ENCODE results near the gene MEF2D.

The MEF2D gene

GRCh38 chr1:156500543-156500792, at the start of gene MEF2D:
TSS of gene MEF2D (minus strand) at chr1:156500775. CDS start at chr1:156483292, 17,483 bp downstream.
- DNase-seq: no peak

- no peak for DNase-seq
Measured at GRCh38 chr1:156550346-156550745, 49.8 kb upstream of the MEF2D start.

- DNase-seq: no peak
Measured at GRCh38 chr1:156549831-156550230, 49.3 kb upstream of the MEF2D start.

- no peak for DNase-seq
Measured at GRCh38 chr1:156549390-156549789, 48.8 kb upstream of the MEF2D start.

- DNase-seq: no peak
Measured at GRCh38 chr1:156547982-156548381, 47.4 kb upstream of the MEF2D start.

GRCh38 chr1:156547434-156547833, 46.9 kb upstream of the MEF2D start:
- no peak for DNase-seq

- DNase-seq: no peak
Measured at GRCh38 chr1:156546267-156546666, 45.7 kb upstream of the MEF2D start.

- DNase-seq: no peak
Measured at GRCh38 chr1:156544592-156545102, 44.1 kb upstream of the MEF2D start.

GRCh38 chr1:156543066-156543465, 42.5 kb upstream of the MEF2D start:
- DNase-seq: no peak

- DNase-seq: no peak
Measured at GRCh38 chr1:156540955-156541354, 40.4 kb upstream of the MEF2D start.

- DNase-seq: no peak
Measured at GRCh38 chr1:156539818-156540355, 39.3 kb upstream of the MEF2D start.

GRCh38 chr1:156538711-156539440, 38.3 kb upstream of the MEF2D start:
- no peak for DNase-seq

GRCh38 chr1:156537027-156537426, 36.5 kb upstream of the MEF2D start:
- DNase-seq: no peak

- no peak for DNase-seq
Measured at GRCh38 chr1:156534424-156535060, 34.0 kb upstream of the MEF2D start.

GRCh38 chr1:156533568-156534220, 33.1 kb upstream of the MEF2D start:
- no peak for DNase-seq

- DNase-seq: no peak
Measured at GRCh38 chr1:156532374-156532773, 31.8 kb upstream of the MEF2D start.

- no peak for DNase-seq
Measured at GRCh38 chr1:156530006-156530405, 29.4 kb upstream of the MEF2D start.

GRCh38 chr1:156528875-156529425, 28.4 kb upstream of the MEF2D start:
- DNase-seq: no peak

- no peak for DNase-seq
Measured at GRCh38 chr1:156528231-156528630, 27.7 kb upstream of the MEF2D start.

GRCh38 chr1:156527584-156527983, 27.0 kb upstream of the MEF2D start:
- DNase-seq: no peak

GRCh38 chr1:156525856-156526489, 25.4 kb upstream of the MEF2D start:
- DNase-seq: no peak

- DNase-seq: no peak
Measured at GRCh38 chr1:156525071-156525501, 24.5 kb upstream of the MEF2D start.

- DNase-seq: no peak
Measured at GRCh38 chr1:156524481-156524869, 23.9 kb upstream of the MEF2D start.
